Liver (tissue), 3 donors: ENCODE data around the gene NKTR.

Source experiments
- ATF3 ChIP-seq: IDR thresholded peaks from 2 replicates; pipeline ENCODE4 v1.6.1; 2016; ENCODE audit warnings: antibody characterized with exemption
- CTCF ChIP-seq: fragments of 150-350 bp; IDR thresholded peaks from 2 replicates; pipeline ENCODE4 v1.5.1; 2017; ENCODE audit warnings: improper control_type of control experiment, low read depth, low read length; ENCODE audit not compliant: missing input control
- FOXA1 ChIP-seq: IDR thresholded peaks from 2 replicates; pipeline ENCODE4 v1.6.1; 2016; ENCODE audit warnings: antibody characterized with exemption
- GABPA ChIP-seq, 2 donors: IDR thresholded peaks in 1 of 2; conservative IDR thresholded peaks in 1 of 2; 2 replicates each; pipeline ENCODE4 v1.6.1; 2016; ENCODE audit warnings: antibody characterized with exemption in 2 of 2, mild to moderate bottlenecking in 1 of 2, moderate library complexity in 1 of 2
- HNF4A ChIP-seq, 2 donors: conservative IDR thresholded peaks; 2 replicates each; pipeline ENCODE4 v1.6.1; 2016; ENCODE audit warnings: antibody characterized with exemption in 2 of 2, mild to moderate bottlenecking in 2 of 2
- JUND ChIP-seq, 2 donors: IDR thresholded peaks; 2 replicates each; pipeline ENCODE4 v1.6.1; 2016; ENCODE audit warnings: antibody characterized with exemption in 2 of 2
- MAX ChIP-seq: IDR thresholded peaks from 2 replicates; pipeline ENCODE4 v1.6.1; 2016; ENCODE audit warnings: antibody characterized with exemption
- NR2F2 ChIP-seq: IDR thresholded peaks from 2 replicates; pipeline ENCODE4 v1.6.1; 2016; ENCODE audit warnings: antibody characterized with exemption
- RAD21 ChIP-seq, 2 donors: IDR thresholded peaks; 2 replicates each; pipeline ENCODE4 v1.6.1; 2016; ENCODE audit warnings: antibody characterized with exemption in 2 of 2, mild to moderate bottlenecking in 2 of 2
- REST ChIP-seq: IDR thresholded peaks from 2 replicates; pipeline ENCODE4 v1.6.1; 2016; ENCODE audit warnings: antibody characterized with exemption, mild to moderate bottlenecking
- RXRA ChIP-seq, 2 donors: IDR thresholded peaks; 2 replicates each; pipeline ENCODE4 v1.6.1; 2017 to 2018; ENCODE audit warnings: antibody characterized with exemption in 2 of 2, mild to moderate bottlenecking in 1 of 2
- SP1 ChIP-seq: IDR thresholded peaks from 2 replicates; pipeline ENCODE4 v1.6.1; 2018; ENCODE audit warnings: antibody characterized with exemption, mild to moderate bottlenecking
- TAF1 ChIP-seq: conservative IDR thresholded peaks from 2 replicates; pipeline ENCODE4 v1.6.1; 2016; ENCODE audit warnings: antibody characterized with exemption, mild to moderate bottlenecking
- ZBTB33 ChIP-seq: IDR thresholded peaks from 2 replicates; pipeline ENCODE4 v1.6.1; 2016; ENCODE audit warnings: antibody characterized with exemption
- donor health status: healthy.
- donor health status: healthy.

- TF ChIP-seq CTCF (no peak), RAD21 (IDR thresholded peaks at IDR 0.05) (no peak), MAX (no peak), TAF1 (no peak), HNF4A (conservative IDR thresholded peaks at IDR 0.05) (no peak), JUND (IDR thresholded peaks at IDR 0.05) (no peak), GABPA (IDR thresholded peaks at IDR 0.05 in 1 of 2, conservative IDR thresholded peaks at IDR 0.05 in 1 of 2) (no peak), REST (no peak), ATF3 (no peak), RXRA (IDR thresholded peaks at IDR 0.05) (no peak), NR2F2 (no peak), FOXA1 (no peak), SP1 (no peak), ZBTB33 (no peak)
These were observed 59.7 kb downstream of the NKTR start for GRCh38 chr3:42660131-42660715.
